ENCODE results near the gene FCGR1A.
A peak's percentile ranks its signal among the peaks of the same experiment; 100 is the strongest.
"Not testable (repeated sequence)": the region's sequence is repeated elsewhere in the genome, so short reads cannot be mapped to it uniquely, and the experiment has no call there.

FCGR1A gene

GRCh38 chr1:149782600-149782999 is at the start of gene FCGR1A:
Gene FCGR1A (plus strand): TSS chr1:149782694. CDS start chr1:149782744, 50 bp downstream.
- not testable (repeated sequence) for DNase-seq

GRCh38 chr1:149732781-149733180 is 49.7 kb upstream of the FCGR1A start:
- not testable (repeated sequence) for DNase-seq

DNA sequence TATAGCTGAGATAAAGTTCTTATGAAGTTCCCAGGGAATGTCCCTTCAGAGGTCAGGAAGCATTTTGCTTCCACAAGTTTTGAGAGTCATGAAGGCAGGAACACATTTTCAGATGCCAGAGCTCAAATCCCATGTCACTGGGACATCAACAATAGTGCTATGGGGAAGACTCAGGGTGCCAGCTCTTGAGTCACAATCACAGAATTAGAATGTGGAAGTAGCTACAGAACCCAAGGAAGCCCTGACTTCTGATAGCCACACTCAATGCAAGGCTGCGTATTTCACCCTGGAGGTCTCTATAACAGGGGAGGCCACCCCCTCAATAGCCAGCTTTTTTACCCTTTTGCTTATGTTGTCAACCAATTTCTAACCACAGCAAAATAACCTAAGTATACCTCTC is 47.8 kb upstream of the FCGR1A start:
- DNase-seq = not testable (repeated sequence)

DNA sequence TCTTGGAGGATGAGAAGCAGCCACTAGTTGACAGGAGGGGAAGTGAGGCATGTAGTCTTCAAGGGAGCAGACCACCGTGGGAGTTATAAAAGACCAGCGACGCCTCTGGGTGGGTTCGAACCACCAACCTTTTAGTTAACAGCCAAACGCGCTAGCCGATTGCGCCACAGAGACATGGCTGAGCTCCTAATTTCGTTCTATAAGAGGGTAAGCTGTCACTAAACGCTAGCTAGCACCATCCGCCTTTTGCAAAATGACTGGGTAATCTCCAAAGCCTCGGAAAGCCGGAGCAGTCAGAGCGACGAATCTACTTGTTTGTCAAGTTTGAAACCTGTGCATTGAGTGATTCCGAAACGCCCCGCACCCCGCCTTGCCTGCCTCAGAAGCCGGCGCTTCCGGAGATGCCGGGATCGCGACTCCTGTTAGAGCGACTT is 42.3 kb upstream of the FCGR1A start:
- peak; percentile 23 for DNase-seq

DNA sequence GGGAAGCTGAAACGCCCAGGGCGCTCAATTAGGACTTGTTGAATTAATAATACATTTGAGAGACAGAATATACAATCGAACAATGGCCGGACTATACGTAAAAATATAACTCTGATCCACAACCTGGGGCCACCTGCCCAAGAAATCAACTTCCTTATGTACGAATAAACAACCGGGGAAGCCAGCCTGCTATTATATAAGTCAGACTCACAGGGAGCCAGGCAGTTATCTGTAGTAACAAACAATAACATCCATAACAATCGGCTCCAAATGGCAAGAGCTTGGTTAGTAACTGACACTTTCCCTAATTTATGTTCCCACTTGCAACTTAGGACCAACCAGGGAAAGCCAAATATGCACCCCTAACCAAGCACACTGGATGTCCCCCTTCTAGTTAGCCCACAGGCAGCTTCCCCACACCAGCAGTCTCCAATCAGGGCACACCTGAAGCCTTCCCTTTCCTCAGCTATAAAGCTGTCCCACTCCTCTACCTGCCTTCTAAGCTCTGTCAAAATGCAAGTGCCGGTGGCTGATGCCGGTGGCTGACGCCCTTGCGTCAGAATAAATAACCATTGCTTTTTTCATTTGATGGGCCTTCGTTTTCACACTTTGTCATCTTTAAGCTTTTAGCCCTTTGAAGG is 41.8 kb upstream of the FCGR1A start:
- not testable (repeated sequence) for DNase-seq

GRCh38 chr1:149741914-149742313 is 40.6 kb upstream of the FCGR1A start:
- DNase-seq = not testable (repeated sequence)

- DNase-seq = peak; percentile 13
These were observed 35.8 kb upstream of the FCGR1A start for GRCh38 chr1:149746463-149747356.

DNA sequence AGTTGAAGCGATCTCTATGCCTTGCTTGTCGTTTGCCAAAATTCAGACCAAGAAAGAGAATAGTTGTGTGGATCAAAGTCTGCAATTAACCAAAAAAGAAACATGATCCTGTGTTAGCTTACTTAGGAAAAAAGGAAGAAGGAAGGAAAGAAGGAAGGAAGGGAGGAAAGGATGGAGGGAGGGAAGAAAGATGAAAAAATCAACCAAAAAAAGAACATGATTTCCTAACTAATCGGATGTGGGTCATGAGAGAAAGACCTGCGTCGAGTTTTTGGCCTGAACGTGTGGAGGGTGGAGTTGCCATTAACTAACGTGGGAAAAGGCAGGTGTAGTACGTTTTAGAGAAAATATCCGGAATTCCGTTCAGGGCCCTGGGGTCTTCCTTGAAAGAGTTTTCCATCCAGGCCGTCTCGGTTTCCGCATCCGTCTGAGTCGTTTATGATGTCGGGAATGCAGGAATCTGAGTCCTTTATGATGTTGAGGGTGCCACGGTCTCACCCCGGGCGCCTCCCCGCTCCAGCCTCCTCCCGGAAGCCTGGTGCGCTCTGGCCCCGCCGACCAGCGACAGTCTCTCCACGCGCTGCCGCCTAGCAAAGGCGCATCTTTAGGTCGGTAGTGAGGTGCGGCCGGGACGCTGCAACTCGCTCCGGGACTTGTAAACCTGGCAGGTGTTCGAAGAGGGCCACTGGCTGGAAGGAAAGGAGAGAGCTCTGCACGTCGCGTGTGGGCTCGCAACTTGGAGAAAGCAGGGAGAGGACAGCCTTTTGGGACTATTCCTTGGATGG is 34.9 kb upstream of the FCGR1A start:
- not testable (repeated sequence) for DNase-seq

- not testable (repeated sequence) for DNase-seq
These were observed 34.4 kb upstream of the FCGR1A start for GRCh38 chr1:149748144-149748500.

DNA sequence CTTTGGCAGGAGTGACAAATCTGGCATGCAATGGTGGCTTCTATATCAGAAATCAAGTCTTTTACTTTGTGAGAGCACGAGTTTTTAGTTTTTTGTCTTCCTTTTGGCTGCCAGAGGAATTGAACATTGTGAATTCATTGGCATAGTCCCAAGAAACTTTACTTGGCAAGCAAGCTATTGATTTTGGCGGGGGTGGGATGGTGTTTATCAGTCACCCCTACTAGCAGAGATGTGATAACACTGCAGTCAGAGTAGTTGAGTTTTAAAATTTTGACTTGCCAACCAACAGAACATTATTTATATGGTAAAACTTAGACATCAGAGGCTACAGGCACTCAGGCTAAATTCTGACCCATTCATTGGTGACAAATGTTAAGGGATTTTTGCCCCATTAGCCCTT is 31.9 kb upstream of the FCGR1A start:
- DNase-seq = not testable (repeated sequence)

- DNase-seq = not testable (repeated sequence)
These were observed 30.3 kb upstream of the FCGR1A start for GRCh38 chr1:149752186-149752585.

GRCh38 chr1:149753466-149753865 is 29.0 kb upstream of the FCGR1A start:
- DNase-seq = not testable (repeated sequence)

DNA sequence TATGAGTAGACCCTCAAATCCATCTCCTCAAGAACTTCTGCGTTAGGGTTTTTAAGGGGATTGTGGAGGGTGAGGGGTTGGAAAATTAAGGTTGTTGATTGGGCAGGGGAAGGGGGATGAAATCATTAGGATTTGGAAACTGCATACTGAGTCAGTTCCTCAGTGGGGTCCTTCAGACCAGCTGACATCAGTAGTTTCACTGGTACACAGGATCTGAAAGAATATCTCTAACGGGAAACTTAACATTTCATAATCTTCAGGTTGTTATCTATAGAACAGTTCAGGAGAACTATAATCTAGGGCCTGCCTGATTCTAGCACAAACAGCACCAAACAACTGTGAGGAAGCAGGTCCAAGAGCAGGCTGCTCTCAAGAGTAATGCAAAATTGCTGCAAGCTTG is 27.2 kb upstream of the FCGR1A start:
- DNase-seq = not testable (repeated sequence)

DNA sequence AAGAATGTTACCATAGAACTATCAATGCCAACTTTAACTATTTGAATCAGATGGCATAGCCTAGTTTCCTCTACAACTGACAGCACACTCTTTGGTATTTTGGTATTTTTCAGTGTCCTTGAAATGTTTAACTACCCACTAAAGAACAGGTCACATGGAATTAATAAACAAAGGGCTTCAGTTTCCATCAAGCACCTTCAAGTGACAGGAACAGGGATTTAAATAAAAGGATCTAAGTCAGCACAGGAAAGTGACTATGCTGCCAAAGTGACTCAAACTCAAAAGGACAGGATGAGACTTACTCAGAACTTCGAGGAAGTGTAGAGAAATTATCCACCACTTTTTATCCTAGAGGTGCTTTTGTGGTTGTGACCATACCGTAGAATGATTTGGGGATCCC is 20.2 kb upstream of the FCGR1A start:
- not testable (repeated sequence) for DNase-seq

DNA sequence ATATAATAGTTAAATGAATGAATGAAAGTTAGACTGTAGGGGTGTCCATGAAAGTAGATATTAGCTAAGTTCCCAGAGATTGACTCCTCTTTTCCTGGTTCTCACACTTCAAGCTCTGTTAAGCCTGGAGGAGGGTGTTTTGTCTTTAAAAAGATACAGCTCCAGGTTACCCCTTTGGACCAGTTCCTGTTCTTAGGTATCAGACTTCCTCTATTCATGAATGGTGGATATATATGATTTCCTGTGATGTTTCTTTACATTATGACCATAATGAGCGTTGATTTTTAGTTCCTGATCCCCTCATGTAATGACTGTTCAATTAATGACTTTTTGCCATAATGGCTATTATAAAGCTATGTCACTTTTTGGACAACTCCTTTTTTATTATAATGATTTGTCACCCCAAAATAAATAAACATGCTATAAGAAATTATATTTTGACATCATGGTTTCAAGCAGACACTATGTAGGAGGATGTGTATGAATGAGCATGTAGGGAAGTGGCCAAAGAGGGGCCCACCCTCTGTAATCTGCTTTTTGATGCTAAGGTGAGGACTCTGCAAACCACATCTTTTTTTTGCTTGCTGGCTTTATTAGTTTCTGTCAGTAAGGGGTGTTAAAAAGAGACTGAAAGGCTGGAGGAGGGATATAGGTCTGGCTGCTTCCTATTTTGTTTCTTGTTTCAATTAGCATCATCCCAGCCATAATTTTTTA is 18.2 kb upstream of the FCGR1A start:
- DNase-seq = not testable (repeated sequence)

DNA sequence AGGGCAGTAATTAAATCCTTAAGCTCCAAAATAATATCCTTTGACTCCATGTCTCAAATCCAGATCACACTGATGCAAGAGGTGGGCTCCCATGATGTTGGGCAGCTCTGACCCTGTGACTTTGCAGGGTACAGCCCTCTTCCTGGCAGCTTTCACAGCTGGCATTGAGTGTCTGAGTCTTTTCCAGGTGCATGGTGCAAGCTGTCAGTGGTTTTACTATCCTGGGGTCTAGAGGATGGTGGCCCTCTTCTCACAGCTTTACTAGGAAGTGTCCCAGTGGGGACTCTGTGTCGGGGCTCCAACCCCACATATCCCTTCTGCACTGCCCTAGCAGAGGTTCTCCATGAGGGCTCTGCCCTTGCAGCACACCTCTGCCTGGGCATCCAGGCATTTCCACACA is 16.3 kb upstream of the FCGR1A start:
- not testable (repeated sequence) for DNase-seq

GRCh38 chr1:149769216-149769615 is 13.3 kb upstream of the FCGR1A start:
- not testable (repeated sequence) for DNase-seq

GRCh38 chr1:149770661-149771060 is 11.8 kb upstream of the FCGR1A start:
- DNase-seq = not testable (repeated sequence)

DNA sequence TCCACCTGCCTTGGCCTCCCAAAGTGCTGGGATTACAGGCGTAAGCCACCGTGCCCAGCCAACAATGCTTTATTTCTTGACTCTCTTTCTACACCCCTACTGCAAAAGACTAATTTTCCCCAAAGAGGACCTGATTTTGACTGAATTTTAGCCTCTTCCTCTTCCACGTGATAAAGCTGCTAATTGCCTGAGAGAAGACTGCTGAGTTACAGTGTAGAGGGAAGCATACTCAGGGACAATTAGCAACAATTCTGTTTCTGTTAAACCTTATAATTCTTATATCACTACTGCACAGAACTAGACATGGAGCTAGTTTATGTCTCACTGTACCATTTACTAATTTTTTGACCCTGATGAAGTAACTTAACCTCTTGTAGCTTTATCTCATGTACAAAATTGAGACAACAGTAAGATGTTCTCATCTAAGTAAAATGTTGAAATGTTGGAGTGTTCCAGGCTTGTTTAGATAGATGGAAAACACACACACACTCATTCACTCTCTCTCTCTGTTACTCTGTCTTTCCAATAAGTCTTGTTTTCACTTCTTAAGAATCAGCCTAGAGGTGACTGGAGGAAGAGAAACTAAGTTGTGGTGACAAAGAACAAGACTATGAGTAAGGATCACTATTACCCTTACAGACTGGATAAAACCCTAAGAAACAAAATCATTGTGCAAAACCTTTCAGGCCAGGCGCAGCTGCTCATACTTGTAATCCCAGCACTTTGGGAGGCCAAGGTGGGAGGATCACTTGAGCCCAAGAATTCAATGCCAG is 10.7 kb upstream of the FCGR1A start:
- not testable (repeated sequence) for DNase-seq

GRCh38 chr1:149775510-149776147 is 6.9 kb upstream of the FCGR1A start:
- peak; percentile 11 for DNase-seq

DNA sequence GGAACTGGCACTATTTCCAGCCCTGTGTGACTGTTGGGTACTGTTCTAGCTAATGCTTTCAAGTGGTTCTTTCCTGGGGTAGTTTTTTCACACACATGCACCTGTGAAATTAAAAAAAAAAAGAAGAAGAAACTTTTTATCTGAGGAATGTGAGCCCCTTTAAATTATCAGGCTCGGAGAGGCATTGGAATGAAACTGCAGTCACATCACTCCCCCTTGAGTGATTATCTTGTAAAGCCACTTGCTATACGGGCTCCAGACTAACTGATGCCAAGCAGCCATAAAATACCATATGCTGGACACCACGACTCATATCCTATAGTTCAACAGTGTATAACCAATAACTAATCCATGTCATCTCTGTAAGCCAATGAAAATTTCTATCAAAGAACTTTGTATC is 5.4 kb upstream of the FCGR1A start:
- DNase-seq = not testable (repeated sequence)
